22Rv1 (cell line): ENCODE results near the gene HOXD10.

ENCODE experiments used
- H3K27ac ChIP-seq: fragments of 450-650 bp; 2 replicates; pipeline ENCODE4 v1.5.1; 2017
- ZFX ChIP-seq: fragments of 450-650 bp; IDR thresholded peaks from 2 replicates; pipeline ENCODE4 v1.6.1; 2017; ENCODE audit warnings: antibody characterized with exemption, borderline replicate concordance
- TF ChIP-seq, protein P1 (sequence below): fragments of 450-650 bp; IDR thresholded peaks from 2 replicates; pipeline ENCODE4 v1.5.1; 2017; ENCODE audit warnings: mild to moderate bottlenecking

HOXD10 gene

DNA sequence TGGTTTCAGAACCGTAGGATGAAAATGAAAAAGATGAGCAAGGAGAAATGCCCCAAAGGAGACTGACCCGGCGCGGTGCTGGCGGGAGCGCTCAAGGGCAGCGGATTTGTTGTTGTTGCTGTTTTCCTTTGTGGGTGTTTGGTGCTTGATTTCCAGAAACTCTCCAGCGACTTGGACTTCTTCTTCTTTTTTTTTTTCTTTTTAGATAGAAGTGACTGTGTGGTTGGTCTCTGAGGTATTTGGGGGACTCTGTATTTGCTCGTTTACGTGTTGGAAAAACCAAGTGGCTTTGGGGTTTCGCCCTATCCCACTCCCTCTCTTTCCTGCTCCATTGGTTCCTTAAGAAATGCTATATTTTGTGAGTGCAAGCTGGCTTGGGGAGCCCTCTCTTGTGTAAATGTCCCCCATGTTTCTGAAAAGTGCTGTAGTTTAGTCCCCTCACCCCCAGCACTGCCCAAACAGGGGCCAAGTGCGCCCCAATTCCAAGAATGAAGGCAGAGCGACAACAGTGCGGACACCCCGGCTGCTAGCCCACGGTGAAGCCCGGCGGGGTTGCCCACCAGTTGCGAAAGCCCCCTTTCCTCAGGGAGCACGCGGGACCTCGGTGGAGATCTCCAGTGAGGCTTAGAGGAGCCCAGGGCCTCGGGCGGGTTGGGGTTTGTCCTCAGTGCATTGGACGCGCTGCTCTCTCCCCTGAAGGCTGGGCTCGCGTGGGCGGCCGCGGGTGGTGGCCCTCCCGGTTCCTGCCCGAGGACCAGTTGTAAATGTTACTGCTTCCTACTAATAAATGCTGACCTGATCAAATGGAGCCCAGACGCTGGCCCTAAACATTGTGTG is 7.8 kb downstream of the HOXD10 start:
- no peak overlapping the region for H3K27ac ChIP-seq
- TF ChIP-seq ZFX, result no peak
- TF ChIP-seq, protein P1, sequence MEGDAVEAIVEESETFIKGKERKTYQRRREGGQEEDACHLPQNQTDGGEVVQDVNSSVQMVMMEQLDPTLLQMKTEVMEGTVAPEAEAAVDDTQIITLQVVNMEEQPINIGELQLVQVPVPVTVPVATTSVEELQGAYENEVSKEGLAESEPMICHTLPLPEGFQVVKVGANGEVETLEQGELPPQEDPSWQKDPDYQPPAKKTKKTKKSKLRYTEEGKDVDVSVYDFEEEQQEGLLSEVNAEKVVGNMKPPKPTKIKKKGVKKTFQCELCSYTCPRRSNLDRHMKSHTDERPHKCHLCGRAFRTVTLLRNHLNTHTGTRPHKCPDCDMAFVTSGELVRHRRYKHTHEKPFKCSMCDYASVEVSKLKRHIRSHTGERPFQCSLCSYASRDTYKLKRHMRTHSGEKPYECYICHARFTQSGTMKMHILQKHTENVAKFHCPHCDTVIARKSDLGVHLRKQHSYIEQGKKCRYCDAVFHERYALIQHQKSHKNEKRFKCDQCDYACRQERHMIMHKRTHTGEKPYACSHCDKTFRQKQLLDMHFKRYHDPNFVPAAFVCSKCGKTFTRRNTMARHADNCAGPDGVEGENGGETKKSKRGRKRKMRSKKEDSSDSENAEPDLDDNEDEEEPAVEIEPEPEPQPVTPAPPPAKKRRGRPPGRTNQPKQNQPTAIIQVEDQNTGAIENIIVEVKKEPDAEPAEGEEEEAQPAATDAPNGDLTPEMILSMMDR, result no peak

GRCh38 chr2:176124947-176125771 is 8.6 kb downstream of the HOXD10 start:
- no peak overlapping the region for H3K27ac ChIP-seq
- TF ChIP-seq ZFX, result no peak
- TF ChIP-seq, protein P1, result no peak

GRCh38 chr2:176125772-176126054 is 9.1 kb downstream of the HOXD10 start:
- no peak overlapping the region for H3K27ac ChIP-seq
- TF ChIP-seq, protein P1, result no peak
- no peak for TF ChIP-seq ZFX

DNA sequence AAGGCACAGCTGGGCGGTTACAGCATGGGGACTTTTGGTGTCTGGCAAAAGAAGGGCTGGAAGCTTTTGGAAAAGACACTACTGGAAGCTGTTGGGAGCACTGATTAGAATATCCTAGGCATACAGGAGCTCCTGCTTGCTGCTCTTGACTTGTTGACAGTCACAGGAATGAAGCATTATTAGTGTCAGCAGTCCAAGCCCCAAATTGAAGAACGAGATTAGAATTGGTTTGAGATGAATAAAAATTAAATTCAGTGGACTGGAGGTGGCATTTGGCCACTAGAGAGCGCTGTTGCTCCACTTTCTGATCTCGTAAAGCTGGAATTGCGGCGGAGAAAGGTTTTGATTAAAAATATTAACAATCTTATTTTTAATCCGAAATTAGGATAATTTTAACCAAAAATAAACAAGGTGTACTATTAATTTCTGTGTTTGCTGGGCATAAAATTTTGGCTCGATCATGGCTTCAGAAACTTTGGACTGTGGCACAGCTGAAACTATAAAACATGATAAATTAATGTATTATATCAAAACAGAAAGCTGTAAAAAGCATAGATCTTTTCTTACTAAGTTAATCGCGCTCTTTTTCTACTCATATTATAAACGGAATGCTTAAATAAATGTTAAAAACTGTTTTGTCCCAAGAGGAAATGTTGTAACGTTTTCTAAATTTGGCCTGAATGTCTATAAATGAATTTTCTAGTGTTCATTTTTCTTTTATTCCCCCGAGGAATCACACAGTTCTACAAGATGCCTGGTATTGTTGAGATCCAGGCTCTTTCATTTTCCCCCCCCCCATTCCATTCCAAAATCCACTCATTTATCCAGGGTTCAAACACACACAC is 10.6 kb downstream of the HOXD10 start:
- H3K27ac ChIP-seq, result no peak overlapping the region
- TF ChIP-seq, protein P1, result peak; percentile 72
- no peak for TF ChIP-seq ZFX

- TF ChIP-seq, protein P1, result no peak
- TF ChIP-seq ZFX, result no peak
- no peak overlapping the region for H3K27ac ChIP-seq
Measured at GRCh38 chr2:176127774-176128072, 11.1 kb downstream of the HOXD10 start.

- no peak overlapping the region for H3K27ac ChIP-seq
- no peak for TF ChIP-seq ZFX
- TF ChIP-seq, protein P1, result no peak
Measured at GRCh38 chr2:176128172-176128981, 11.8 kb downstream of the HOXD10 start.
